Fibroblast of lung (primary cell): ENCODE measurements around the gene TREX2. TPM values are rescaled to one million over a fixed set of nuclear protein-coding genes. Genes with fewer than 3 reads are reported as not detected.

Experiments used
- DNase-seq, 2 donors: peaks; one replicate each; pipeline versions ENCODE4 v3.0.0 to v3.0.0-alpha.2; 2010; ENCODE audit warnings: low read depth in 2 of 2
- H2AFZ ChIP-seq: 2 replicates; pipeline ENCODE4 v1.5.1; 2012; ENCODE audit warnings: low read length, control low read depth, inconsistent platforms
- H3K27ac ChIP-seq: 2 replicates; pipeline ENCODE4 v1.5.1; 2011; ENCODE audit warnings: low read length, control low read depth; ENCODE audit not compliant: insufficient read depth
- H3K27me3 ChIP-seq: 2 replicates; pipeline ENCODE4 v1.5.1; 2011; ENCODE audit warnings: mild to moderate bottlenecking, low read length; ENCODE audit not compliant: control insufficient read depth, insufficient read depth
- H3K36me3 ChIP-seq: 2 replicates; pipeline ENCODE4 v1.5.1; 2011; ENCODE audit warnings: low read length; ENCODE audit not compliant: control insufficient read depth, insufficient read depth
- H3K4me1 ChIP-seq: 2 replicates; pipeline ENCODE4 v1.5.1; 2011; ENCODE audit warnings: low read length; ENCODE audit not compliant: control insufficient read depth, insufficient read depth; ENCODE audit errors: extremely low read depth
- H3K4me2 ChIP-seq: 2 replicates; pipeline ENCODE4 v1.5.1; 2011; ENCODE audit warnings: low read length, control low read depth; ENCODE audit not compliant: insufficient read depth; ENCODE audit errors: extremely low read depth
- H3K4me3 ChIP-seq, 4 experiments: fragments of 200-600 bp in 1 of 4; sonication (generic) in 1 of 4; replicated peaks in 1 of 4; 2 replicates each; pipeline ENCODE4 v1.5.1; 2011 to 2016; ENCODE audit warnings: low read length in 4 of 4, low read depth in 3 of 4, mild to moderate bottlenecking in 3 of 4, control low read depth in 2 of 4, inconsistent platforms in 1 of 4, mixed read lengths in 1 of 4; ENCODE audit not compliant: insufficient read depth in 1 of 4; ENCODE audit errors: control extremely low read depth in 1 of 4
- H3K79me2 ChIP-seq: 2 replicates; pipeline ENCODE4 v1.5.1; 2012; ENCODE audit warnings: mild to moderate bottlenecking, low read length, inconsistent platforms; ENCODE audit not compliant: control insufficient read depth, insufficient read depth
- H3K9ac ChIP-seq: 2 replicates; pipeline ENCODE4 v1.5.1; 2011; ENCODE audit warnings: mild to moderate bottlenecking, low read length, control low read depth; ENCODE audit not compliant: insufficient read depth
- H3K9me3 ChIP-seq: 2 replicates; pipeline ENCODE4 v1.5.1; 2012; ENCODE audit warnings: low read depth, low read length; ENCODE audit not compliant: control insufficient read depth, insufficient read depth
- H4K20me1 ChIP-seq: 2 replicates; pipeline ENCODE4 v1.5.1; 2011; ENCODE audit warnings: low read length; ENCODE audit not compliant: control insufficient read depth, insufficient read depth; ENCODE audit errors: extremely low read depth
- EZH2 ChIP-seq: IDR thresholded peaks from 2 replicates; pipeline ENCODE4 v1.5.1; 2012; ENCODE audit warnings: low read length, control low read depth, mild to moderate bottlenecking; ENCODE audit errors: missing control alignments
- polyA plus RNA-seq, 2 donors: library from polyadenylated mRNA; depleted of rRNA in 1 of 2; stranded (reverse) in 1 of 2; unstranded in 1 of 2; fragments of >200 nt; gene quantifications; 2 replicates each; pipeline ENCODE4 v1.2.1, GENCODE V29; 2011 to 2012; ENCODE audit warnings: missing spikeins in 1 of 2
- total RNA-seq: library from RNA; depleted of rRNA; stranded (reverse); fragments of >200 nt; gene quantifications from 2 replicates; pipeline ENCODE4 v1.2.1, GENCODE V29; 2014
- TF ChIP-seq, protein P1 (sequence below), 2 donors: IDR thresholded peaks in 1 of 2; conservative IDR thresholded peaks in 1 of 2; 1 replicate in 1 of 2; 2 replicates in 1 of 2; pipeline ENCODE4 v1.5.1; 2011 to 2012; ENCODE audit warnings: low read length in 2 of 2, control low read depth in 1 of 2, inconsistent platforms in 1 of 2, low read depth in 1 of 2, mild to moderate bottlenecking in 1 of 2

TREX2 gene
- total and polyA plus RNA-seq, 2 donors (not counting 1 experiment from before 2014, with no cell fraction given) = 3.1 TPM; not detected in 1

DNA sequence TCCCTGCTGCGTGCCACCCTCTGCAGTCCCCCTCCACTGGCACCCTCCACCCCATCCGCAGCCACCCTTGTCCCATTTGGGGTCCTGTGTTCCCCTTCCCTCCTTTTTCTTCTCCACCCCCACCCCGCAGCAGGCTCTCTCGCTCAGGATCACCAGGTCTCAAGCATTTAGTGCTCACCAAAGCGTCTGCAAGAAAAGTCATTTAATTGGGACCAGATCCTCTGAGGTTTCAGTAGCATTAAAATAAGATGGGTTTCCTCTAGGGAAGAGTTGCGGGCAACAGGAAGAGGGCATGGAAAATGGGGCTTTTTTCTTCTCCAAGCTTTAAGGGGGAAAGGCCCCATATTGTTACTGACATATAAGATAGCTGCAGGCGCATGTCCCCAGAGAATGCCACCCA, 29.4 kb upstream of the TREX2 start:
- TF ChIP-seq EZH2 = no peak
- TF ChIP-seq, protein P1, sequence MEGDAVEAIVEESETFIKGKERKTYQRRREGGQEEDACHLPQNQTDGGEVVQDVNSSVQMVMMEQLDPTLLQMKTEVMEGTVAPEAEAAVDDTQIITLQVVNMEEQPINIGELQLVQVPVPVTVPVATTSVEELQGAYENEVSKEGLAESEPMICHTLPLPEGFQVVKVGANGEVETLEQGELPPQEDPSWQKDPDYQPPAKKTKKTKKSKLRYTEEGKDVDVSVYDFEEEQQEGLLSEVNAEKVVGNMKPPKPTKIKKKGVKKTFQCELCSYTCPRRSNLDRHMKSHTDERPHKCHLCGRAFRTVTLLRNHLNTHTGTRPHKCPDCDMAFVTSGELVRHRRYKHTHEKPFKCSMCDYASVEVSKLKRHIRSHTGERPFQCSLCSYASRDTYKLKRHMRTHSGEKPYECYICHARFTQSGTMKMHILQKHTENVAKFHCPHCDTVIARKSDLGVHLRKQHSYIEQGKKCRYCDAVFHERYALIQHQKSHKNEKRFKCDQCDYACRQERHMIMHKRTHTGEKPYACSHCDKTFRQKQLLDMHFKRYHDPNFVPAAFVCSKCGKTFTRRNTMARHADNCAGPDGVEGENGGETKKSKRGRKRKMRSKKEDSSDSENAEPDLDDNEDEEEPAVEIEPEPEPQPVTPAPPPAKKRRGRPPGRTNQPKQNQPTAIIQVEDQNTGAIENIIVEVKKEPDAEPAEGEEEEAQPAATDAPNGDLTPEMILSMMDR (conservative IDR thresholded peaks at IDR 0.05 in 1 of 2, IDR thresholded peaks at IDR 0.05 in 1 of 2; ENCODE audit: low read depth in 1 of 2, low read length in 2 of 2) = no peak
- Histone ChIP-seq H4K20me1 (no peaks in the 10 kb centered on the region), H2AFZ (no peak overlapping the region), H3K27ac (no peak overlapping the region), H3K36me3 (no peaks in the 10 kb centered on the region), H3K9ac (no peak overlapping the region), H3K79me2 (no peaks in the 10 kb centered on the region), H3K4me2 (no peak overlapping the region), H3K4me3 (peak overlapping the region in 1 of 4 experiments; percentile 14), H3K27me3 (no peaks in the 10 kb centered on the region), H3K9me3 (no peaks in the 10 kb centered on the region), H3K4me1 (peaks cover 19% of the 10 kb centered on the region)
- no peak for DNase-seq

DNA sequence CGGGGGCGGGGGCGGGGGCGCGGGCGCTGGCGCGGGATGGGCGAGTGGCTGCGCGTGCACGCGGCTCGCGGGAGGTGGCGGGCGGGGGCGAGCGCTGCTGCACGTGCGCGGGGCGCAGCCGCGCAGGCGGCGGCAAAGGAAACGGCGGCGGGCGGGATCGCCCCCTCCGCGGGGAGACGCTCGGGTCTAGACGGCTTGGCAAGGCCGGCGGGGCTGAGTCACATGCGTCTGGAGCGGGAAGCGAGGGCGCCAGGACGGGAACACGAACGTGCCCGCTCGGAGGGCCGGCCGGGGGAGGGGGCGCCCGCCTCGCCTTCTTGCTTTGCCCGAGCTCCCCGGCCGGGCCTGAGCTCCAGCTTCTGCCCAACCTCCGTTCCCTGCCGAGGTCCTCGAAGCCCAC, 28.9 kb upstream of the TREX2 start:
- TF ChIP-seq, protein P1 (conservative IDR thresholded peaks at IDR 0.05 in 1 of 2, IDR thresholded peaks at IDR 0.05 in 1 of 2; ENCODE audit: low read depth in 1 of 2, low read length in 2 of 2) = no peak
- TF ChIP-seq EZH2 = no peak
- Histone ChIP-seq H2AFZ (no peak overlapping the region), H3K36me3 (no peaks in the 10 kb centered on the region), H3K9ac (no peak overlapping the region), H3K4me2 (no peak overlapping the region), H3K4me1 (peaks cover 19% of the 10 kb centered on the region), H3K79me2 (no peaks in the 10 kb centered on the region), H3K9me3 (no peaks in the 10 kb centered on the region), H4K20me1 (no peaks in the 10 kb centered on the region), H3K4me3 (peak overlapping the region in 1 of 4 experiments; percentile 14), H3K27me3 (no peaks in the 10 kb centered on the region), H3K27ac (no peak overlapping the region)
- DNase-seq = peak; percentile 41 to 70

DNA sequence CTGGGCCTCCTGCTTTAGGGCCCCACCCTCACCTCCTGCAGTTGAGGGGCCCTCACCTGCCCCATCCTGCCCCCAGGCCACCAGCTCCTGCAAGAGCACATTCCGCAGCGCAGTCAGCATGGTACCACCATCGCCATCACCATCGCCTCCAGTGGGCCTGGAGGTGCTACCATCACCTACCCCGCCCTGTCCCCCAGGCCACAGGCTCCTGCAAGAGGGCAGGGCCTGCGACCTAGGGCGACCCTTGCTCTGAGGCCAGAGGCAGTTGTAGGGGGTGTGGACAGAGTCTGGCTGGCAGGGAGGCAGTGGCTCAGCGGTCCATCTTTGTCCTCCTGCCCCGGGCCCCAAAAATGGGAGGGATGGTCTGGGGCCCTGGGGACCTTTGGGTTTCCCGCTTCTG, 28.4 kb upstream of the TREX2 start:
- no peak for TF ChIP-seq EZH2
- TF ChIP-seq, protein P1 (conservative IDR thresholded peaks at IDR 0.05 in 1 of 2, IDR thresholded peaks at IDR 0.05 in 1 of 2; ENCODE audit: low read depth in 1 of 2, low read length in 2 of 2) = no peak
- peaks cover 19% of the 10 kb centered on the region for H3K4me1 ChIP-seq
- no peak overlapping the region for H3K4me3 ChIP-seq
- no peaks in the 10 kb centered on the region for H4K20me1 ChIP-seq
- H3K4me2 ChIP-seq = no peak overlapping the region
- H3K9ac ChIP-seq = no peak overlapping the region
- no peaks in the 10 kb centered on the region for H3K27me3 ChIP-seq
- no peaks in the 10 kb centered on the region for H3K36me3 ChIP-seq
- H2AFZ ChIP-seq = no peak overlapping the region
- no peaks in the 10 kb centered on the region for H3K79me2 ChIP-seq
- DNase-seq = no peak
- no peaks in the 10 kb centered on the region for H3K9me3 ChIP-seq
- no peak overlapping the region for H3K27ac ChIP-seq
